Esophagus (tissue), 2 donors: ENCODE data around the gene RUVBL2. TPM values are rescaled to one million over a fixed set of nuclear protein-coding genes. Genes with fewer than 3 reads are reported as not detected.
"Not testable (repeated sequence)": the region's sequence is repeated elsewhere in the genome, so short reads cannot be mapped to it uniquely, and the experiment has no call there.

Source experiments
- H3K27ac ChIP-seq, 2 donors: one replicate each; pipeline ENCODE4 v1.5.1; 2013; ENCODE audit warnings: low read depth in 2 of 2, mild to moderate bottlenecking in 2 of 2, inconsistent platforms in 1 of 2, low read length in 1 of 2, moderate library complexity in 1 of 2
- H3K27me3 ChIP-seq, 2 donors: one replicate each; pipeline ENCODE4 v1.6.1; 2013; ENCODE audit warnings: low read length in 2 of 2, control low read depth in 1 of 2, mild to moderate bottlenecking in 1 of 2; ENCODE audit not compliant: insufficient read depth in 2 of 2, control insufficient read depth in 1 of 2
- H3K36me3 ChIP-seq, 2 donors: one replicate each; pipeline ENCODE4 v1.6.1; 2013; ENCODE audit warnings: low read length in 1 of 2; ENCODE audit not compliant: control insufficient read depth in 2 of 2, insufficient read depth in 2 of 2
- H3K4me1 ChIP-seq, 2 donors: one replicate each; pipeline ENCODE4 v1.6.1; 2013; ENCODE audit warnings: low read length in 1 of 2; ENCODE audit not compliant: control insufficient read depth in 2 of 2, insufficient read depth in 2 of 2
- H3K4me3 ChIP-seq, 2 donors: one replicate each; pipeline ENCODE4 v1.5.1; 2013; ENCODE audit warnings: low read length in 2 of 2, mild to moderate bottlenecking in 2 of 2, low read depth in 1 of 2, moderate library complexity in 1 of 2
- H3K9me3 ChIP-seq, 2 donors: one replicate each; pipeline ENCODE4 v1.6.1; 2013; ENCODE audit warnings: mild to moderate bottlenecking in 2 of 2, low read depth in 1 of 2, low read length in 1 of 2, moderate library complexity in 1 of 2; ENCODE audit not compliant: control insufficient read depth in 2 of 2, insufficient read depth in 1 of 2
- WGBS, 2 donors: extraction: QIAGEN DNeasy Blood & Tissue Kit; methylation state at CpG; one replicate each; pipeline ENCODE4 v1.1.7; 2013; 5-methylcytosine and 5-hydroxymethylcytosine counted together
- polyA plus RNA-seq, 2 donors: library from polyadenylated mRNA; stranded (reverse); fragments of 200-250 nt; gene quantifications; one replicate each; pipeline ENCODE4 v1.2.3, GENCODE V29; 2013
- donor health status: healthy with polysubstance abuse.
- donor health status: Bipolar disorder and iron deficiency.

RUVBL2 gene
- polyA plus RNA-seq, 2 donors, result 56.1 to 87.4 TPM

- Histone ChIP-seq H3K4me3 (no peak overlapping the region), H3K9me3 (peaks cover 0 to 2% of the 10 kb centered on the region in 2 donors), H3K36me3 (no peaks in the 10 kb centered on the region), H3K4me1 (peaks cover 2 to 7% of the 10 kb centered on the region in 2 donors), H3K27ac (no peak overlapping the region), H3K27me3 (no peaks in the 10 kb centered on the region)
- WGBS, 2 donors, result 89 to 95% methylated on average over 9 of the region's 9 CpGs
These were observed 28.4 kb downstream of the RUVBL2 start for GRCh38 chr19:49022116-49022515.

- H3K9me3 ChIP-seq, H3K27ac ChIP-seq, H3K4me1 ChIP-seq, H3K4me3 ChIP-seq, H3K36me3 ChIP-seq, H3K27me3 ChIP-seq: not testable (repeated sequence)
- WGBS, 2 donors, result 61 to 69% methylated on average over 2 to 13 of the region's 15 CpGs
These were observed 30.5 kb downstream of the RUVBL2 start, which contains the start of gene CGB3 for GRCh38 chr19:49024233-49024632. CGB3 (minus strand) TSS chr19:49024333; CDS start chr19:49023971, 362 bp downstream.

- not testable (repeated sequence) for H3K9me3 ChIP-seq, H3K36me3 ChIP-seq, H3K27me3 ChIP-seq, H3K4me3 ChIP-seq, H3K27ac ChIP-seq, H3K4me1 ChIP-seq
- 80 to 81% methylated on average over 3 to 4 of the region's 6 CpGs for WGBS, 2 donors
These were observed 31.4 kb downstream of the RUVBL2 start for GRCh38 chr19:49025088-49025487.

GRCh38 chr19:49025599-49025998, 31.9 kb downstream of the RUVBL2 start:
- not testable (repeated sequence) for H3K4me1 ChIP-seq, H3K36me3 ChIP-seq, H3K4me3 ChIP-seq, H3K27me3 ChIP-seq, H3K9me3 ChIP-seq, H3K27ac ChIP-seq
- WGBS, 2 donors, result 76 to 81% methylated on average over 23 of the region's 23 CpGs

GRCh38 chr19:49028686-49029085, 35.0 kb downstream of the RUVBL2 start:
- H3K27me3 ChIP-seq, H3K36me3 ChIP-seq, H3K4me1 ChIP-seq, H3K9me3 ChIP-seq, H3K27ac ChIP-seq, H3K4me3 ChIP-seq: not testable (repeated sequence)
- 75 to 91% methylated on average over 3 to 9 of the region's 9 CpGs for WGBS, 2 donors

GRCh38 chr19:49029749-49030148, 36.1 kb downstream of the RUVBL2 start:
- H3K4me1 ChIP-seq, H3K36me3 ChIP-seq, H3K27ac ChIP-seq, H3K9me3 ChIP-seq, H3K4me3 ChIP-seq, H3K27me3 ChIP-seq: not testable (repeated sequence)
- 81 to 83% methylated on average over 12 to 14 of the region's 14 CpGs for WGBS, 2 donors

GRCh38 chr19:49030323-49030722, 36.6 kb downstream of the RUVBL2 start:
- not testable (repeated sequence) for H3K27me3 ChIP-seq, H3K27ac ChIP-seq, H3K9me3 ChIP-seq, H3K4me1 ChIP-seq, H3K4me3 ChIP-seq, H3K36me3 ChIP-seq
- WGBS, 2 donors, result 89 to 92% methylated on average over 3 to 5 of the region's 8 CpGs

- not testable (repeated sequence) for H3K36me3 ChIP-seq, H3K27me3 ChIP-seq, H3K4me1 ChIP-seq, H3K9me3 ChIP-seq, H3K27ac ChIP-seq, H3K4me3 ChIP-seq
- 20 to 34% methylated on average over 25 to 28 of the region's 28 CpGs for WGBS, 2 donors
These were observed 38.1 kb downstream of the RUVBL2 start, which contains the start of gene CGB2 for GRCh38 chr19:49031642-49032301. CGB2 (plus strand) TSS chr19:49031890; CDS start chr19:49032096, 206 bp downstream.

- 50 to 52% methylated on average over 18 of the region's 18 CpGs for WGBS, 2 donors
- not testable (repeated sequence) for H3K4me1 ChIP-seq, H3K36me3 ChIP-seq, H3K4me3 ChIP-seq, H3K27me3 ChIP-seq, H3K9me3 ChIP-seq, H3K27ac ChIP-seq
These were observed 43.1 kb downstream of the RUVBL2 start, which contains the start of gene CGB1 for GRCh38 chr19:49036815-49037214. CGB1 (minus strand) TSS chr19:49036895; CDS start chr19:49036711, 184 bp downstream.

GRCh38 chr19:49038111-49038510, 44.4 kb downstream of the RUVBL2 start:
- not testable (repeated sequence) for H3K36me3 ChIP-seq
- WGBS, 2 donors, result 92 to 98% methylated on average over 6 to 8 of the region's 8 CpGs

More at GRCh38 chr19:49038111-49038510, 44.4 kb downstream of the RUVBL2 start:
- not testable (repeated sequence) for H3K27me3 ChIP-seq, H3K27ac ChIP-seq, H3K4me1 ChIP-seq, H3K4me3 ChIP-seq, H3K9me3 ChIP-seq
